OCI-LY3 (cell line): ENCODE measurements around the gene SCAP.
"Not testable (repeated sequence)": the region's sequence is repeated elsewhere in the genome, so short reads cannot be mapped to it uniquely, and the experiment has no call there.

Source experiments
- H2AFZ ChIP-seq: fragments of 200-600, 300-600 bp; shearing (Covaris generic); 2 replicates; pipeline ENCODE4 v1.6.0; 2014; ENCODE audit warnings: antibody characterized with exemption, low read depth, low read length
- H3K27ac ChIP-seq: fragments of 200-600, 300-600 bp; sonication (generic); 2 replicates; pipeline ENCODE4 v1.5.1; 2014; ENCODE audit warnings: mild to moderate bottlenecking, low read length, moderate library complexity, mixed read lengths
- H3K27me3 ChIP-seq: fragments of 200-600, 300-600 bp; sonication (generic); 2 replicates; pipeline ENCODE4 v1.6.1; 2014; ENCODE audit warnings: low read depth, low read length, mixed read lengths
- H3K36me3 ChIP-seq: fragments of 200-600, 300-600 bp; sonication (generic); replicated peaks from 2 replicates; pipeline ENCODE3; 2014; ENCODE audit warnings: low read depth, low read length, mixed read lengths
- H3K4me1 ChIP-seq: fragments of 300-600, 200-600 bp; sonication (generic); 2 replicates; pipeline ENCODE4 v1.6.1; 2014; ENCODE audit warnings: low read length, mixed read lengths
- H3K4me2 ChIP-seq: fragments of 200-600, 300-600 bp; sonication (generic); 2 replicates; pipeline ENCODE4 v1.6.1; 2014; ENCODE audit warnings: low read length, mixed read lengths
- H3K4me3 ChIP-seq: fragments of 300-600, 200-600 bp; sonication (generic); 2 replicates; pipeline ENCODE4 v1.5.1; 2014; ENCODE audit warnings: antibody characterized with exemption, mild to moderate bottlenecking, low read length, moderate library complexity
- H3K79me2 ChIP-seq: fragments of 300-600, 200-600 bp; shearing (Covaris generic); 2 replicates; pipeline ENCODE4 v1.6.1; 2014; ENCODE audit warnings: mild to moderate bottlenecking, low read length, mixed read lengths
- H3K9ac ChIP-seq: fragments of 300-600, 200-600 bp; shearing (Covaris generic); 2 replicates; pipeline ENCODE4 v1.6.0; 2014; ENCODE audit warnings: mild to moderate bottlenecking, low read length, moderate library complexity
- H3K9me3 ChIP-seq: fragments of 200-600, 300-600 bp; shearing (Covaris generic); 2 replicates; pipeline ENCODE4 v1.6.1; 2014; ENCODE audit warnings: low read length, mixed read lengths; ENCODE audit not compliant: insufficient read depth
- H4K20me1 ChIP-seq: fragments of 200-600, 300-600 bp; sonication (generic); 2 replicates; pipeline ENCODE4 v1.6.1; 2016; ENCODE audit warnings: low read length, mixed read lengths; ENCODE audit not compliant: insufficient read depth
- EZH2phosphoT487 ChIP-seq: fragments of 200-600 bp; shearing (Covaris generic); IDR thresholded peaks from 2 replicates; pipeline ENCODE4 v1.6.1; 2018; ENCODE audit warnings: antibody characterized with exemption, mixed run types, low read depth
- TF ChIP-seq, protein P1 (sequence below): fragments of 200-600, 300-600 bp; sonication (generic); IDR thresholded peaks from 2 replicates; pipeline ENCODE4 v1.5.1; 2014; ENCODE audit warnings: antibody characterized with exemption, low read length, low read depth

SCAP gene

DNA sequence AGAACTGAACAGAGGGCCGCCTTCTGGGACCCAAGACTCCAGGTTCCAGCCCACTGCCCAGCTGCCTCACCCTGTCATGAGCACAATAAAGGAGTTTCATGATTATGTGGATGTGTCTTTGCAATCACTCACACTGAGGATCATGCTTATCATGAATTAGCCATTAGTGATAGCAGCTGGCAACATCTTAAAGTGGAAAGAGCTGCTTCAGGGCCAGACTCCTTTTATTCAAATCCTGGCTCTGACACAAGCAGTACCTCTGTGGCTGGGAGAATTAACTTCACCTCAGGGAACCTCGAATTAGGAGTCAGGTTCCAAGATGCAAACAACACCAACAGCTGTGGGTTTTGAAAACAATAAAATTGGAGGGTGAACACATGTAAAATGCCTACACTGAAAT, 6.6 kb upstream of the SCAP start:
- Histone ChIP-seq H3K4me1 (no peaks in the 10 kb centered on the region), H3K27me3 (no peaks in the 10 kb centered on the region), H3K27ac (no peak overlapping the region), H3K9ac (no peak overlapping the region), H3K36me3 (peaks cover 4% of the 10 kb centered on the region), H3K4me3 (no peak overlapping the region), H4K20me1 (no peaks in the 10 kb centered on the region), H3K4me2 (no peak overlapping the region), H3K9me3 (no peaks in the 10 kb centered on the region), H3K79me2 (no peaks in the 10 kb centered on the region), H2AFZ (no peak overlapping the region)
- TF ChIP-seq EZH2phosphoT487: no peak
- TF ChIP-seq, protein P1, sequence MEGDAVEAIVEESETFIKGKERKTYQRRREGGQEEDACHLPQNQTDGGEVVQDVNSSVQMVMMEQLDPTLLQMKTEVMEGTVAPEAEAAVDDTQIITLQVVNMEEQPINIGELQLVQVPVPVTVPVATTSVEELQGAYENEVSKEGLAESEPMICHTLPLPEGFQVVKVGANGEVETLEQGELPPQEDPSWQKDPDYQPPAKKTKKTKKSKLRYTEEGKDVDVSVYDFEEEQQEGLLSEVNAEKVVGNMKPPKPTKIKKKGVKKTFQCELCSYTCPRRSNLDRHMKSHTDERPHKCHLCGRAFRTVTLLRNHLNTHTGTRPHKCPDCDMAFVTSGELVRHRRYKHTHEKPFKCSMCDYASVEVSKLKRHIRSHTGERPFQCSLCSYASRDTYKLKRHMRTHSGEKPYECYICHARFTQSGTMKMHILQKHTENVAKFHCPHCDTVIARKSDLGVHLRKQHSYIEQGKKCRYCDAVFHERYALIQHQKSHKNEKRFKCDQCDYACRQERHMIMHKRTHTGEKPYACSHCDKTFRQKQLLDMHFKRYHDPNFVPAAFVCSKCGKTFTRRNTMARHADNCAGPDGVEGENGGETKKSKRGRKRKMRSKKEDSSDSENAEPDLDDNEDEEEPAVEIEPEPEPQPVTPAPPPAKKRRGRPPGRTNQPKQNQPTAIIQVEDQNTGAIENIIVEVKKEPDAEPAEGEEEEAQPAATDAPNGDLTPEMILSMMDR: no peak

DNA sequence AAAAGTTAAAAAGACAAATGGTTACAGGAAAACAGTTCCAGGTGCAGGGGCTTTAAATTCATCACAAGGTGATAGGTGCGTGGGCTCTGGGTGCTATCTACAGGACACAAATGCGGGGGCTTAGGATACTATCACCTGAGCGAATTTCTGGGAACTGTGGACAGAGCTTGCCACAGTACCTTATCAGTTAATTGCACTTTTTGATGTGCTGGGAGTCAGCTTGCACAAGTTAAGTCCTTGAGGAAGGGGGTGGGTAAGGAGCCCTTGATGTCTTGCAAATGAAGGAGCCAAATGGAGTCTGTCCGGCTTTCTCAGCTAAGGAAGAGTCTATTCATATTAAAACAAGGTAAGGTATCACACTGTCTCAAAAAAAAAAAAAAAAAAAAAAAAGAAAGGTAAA, 6.0 kb upstream of the SCAP start:
- not testable (repeated sequence) for H3K79me2 ChIP-seq, H3K4me1 ChIP-seq, H3K27me3 ChIP-seq, H3K4me3 ChIP-seq, H2AFZ ChIP-seq, H3K4me2 ChIP-seq, H3K36me3 ChIP-seq, H3K9me3 ChIP-seq, H3K27ac ChIP-seq, H4K20me1 ChIP-seq, H3K9ac ChIP-seq

DNA sequence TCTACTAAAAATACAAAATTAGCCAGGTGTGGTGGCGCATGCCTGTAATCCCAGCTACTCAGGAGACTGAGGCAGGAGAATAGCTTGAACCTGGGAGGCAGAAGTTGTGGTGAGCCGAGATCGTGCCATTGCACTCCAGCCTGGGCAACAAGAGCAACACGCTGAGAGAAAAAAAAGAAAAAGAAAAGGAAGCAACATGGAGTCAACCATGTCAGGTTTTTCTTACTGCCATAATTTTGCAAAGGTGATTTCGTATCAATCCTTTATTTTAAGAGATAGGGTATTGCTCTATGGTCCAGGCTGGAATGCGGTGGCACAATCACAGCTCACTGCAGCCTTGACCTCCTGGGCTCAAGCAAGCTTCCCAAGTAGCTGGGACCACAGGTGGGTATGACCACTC, 4.5 kb upstream of the SCAP start:
- not testable (repeated sequence) for H3K4me3 ChIP-seq, H3K9me3 ChIP-seq, H3K4me2 ChIP-seq, H3K4me1 ChIP-seq, H3K27ac ChIP-seq, H3K79me2 ChIP-seq, H3K27me3 ChIP-seq, H4K20me1 ChIP-seq, H3K36me3 ChIP-seq, H3K9ac ChIP-seq, H2AFZ ChIP-seq

DNA sequence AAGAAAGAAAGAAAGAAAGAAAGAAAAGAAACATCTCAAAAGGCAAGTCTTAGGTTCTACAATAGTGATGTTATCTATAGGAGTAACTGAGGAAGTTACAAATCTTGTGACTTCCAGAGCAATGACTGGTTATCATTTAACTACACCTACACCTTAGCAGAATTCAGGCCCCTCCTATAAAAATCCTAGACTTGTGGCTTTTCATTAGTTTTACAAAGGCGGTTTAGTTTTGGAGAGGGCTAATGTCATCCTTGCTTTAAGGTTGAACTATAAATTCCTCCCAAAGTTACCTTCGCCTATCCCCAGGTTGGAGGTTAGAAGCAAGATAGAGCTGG, 4.1 kb upstream of the SCAP start:
- Histone ChIP-seq H3K4me3 (no peak overlapping the region), H3K4me2 (no peak overlapping the region), H2AFZ (no peak overlapping the region), H3K36me3 (no peaks in the 10 kb centered on the region), H3K9me3 (no peaks in the 10 kb centered on the region), H3K27ac (no peak overlapping the region), H3K27me3 (no peaks in the 10 kb centered on the region), H4K20me1 (no peaks in the 10 kb centered on the region), H3K4me1 (peaks cover 10% of the 10 kb centered on the region), H3K9ac (no peak overlapping the region), H3K79me2 (peaks cover 9% of the 10 kb centered on the region)
- TF ChIP-seq, protein P1: no peak
- TF ChIP-seq EZH2phosphoT487: no peak

DNA sequence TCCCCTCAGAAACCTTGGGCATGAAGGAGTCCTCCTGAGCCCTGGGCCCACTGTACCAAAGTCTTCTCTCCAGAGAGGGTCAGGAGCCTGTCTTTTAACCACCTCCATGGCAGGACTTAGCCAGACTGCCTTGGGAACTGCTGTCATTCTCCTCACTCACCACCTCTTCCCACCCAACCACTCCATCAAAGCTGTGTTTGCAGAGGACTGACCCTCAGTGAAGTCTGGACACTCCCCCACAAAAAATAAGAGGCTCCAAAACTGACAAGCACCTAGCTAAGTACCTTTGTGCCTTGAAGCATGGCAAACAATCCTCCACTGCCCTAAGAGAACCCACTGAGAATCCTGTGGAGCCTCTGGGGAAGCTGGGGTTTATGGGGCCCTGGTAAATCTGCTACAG, 2.3 kb upstream of the SCAP start:
- H3K79me2 ChIP-seq: peaks cover 27% of the 10 kb centered on the region
- H3K36me3 ChIP-seq: peaks cover 4% of the 10 kb centered on the region
- peaks cover 14% of the 10 kb centered on the region for H3K4me1 ChIP-seq
- no peak overlapping the region for H3K4me3 ChIP-seq
- no peak overlapping the region for H3K4me2 ChIP-seq
- H3K9ac ChIP-seq: no peak overlapping the region
- no peak overlapping the region for H3K27ac ChIP-seq
- H2AFZ ChIP-seq: no peak overlapping the region
- peaks cover 9% of the 10 kb centered on the region for H4K20me1 ChIP-seq
- no peaks in the 10 kb centered on the region for H3K9me3 ChIP-seq
- no peaks in the 10 kb centered on the region for H3K27me3 ChIP-seq
- no peak for TF ChIP-seq EZH2phosphoT487
- TF ChIP-seq, protein P1: no peak
